IMR-90 (cell line): ENCODE results near the gene TEX261. TPM values are rescaled to one million over a fixed set of nuclear protein-coding genes. Genes with fewer than 3 reads are reported as not detected.

Experiments used
- ATAC-seq: fragments of 200-7000 bp; cut with Tn5 transposase; 2 replicates; pipeline ENCODE4 v1.9.1; 2020; ENCODE audit warnings: low read depth, mild to moderate bottlenecking, moderate library complexity
- BruUV-seq: library from RNA; stranded (reverse); fragments of 400-500 nt; replicated peaks from 2 replicates; lab custom pipeline; 2021; lab: Mats Ljungman, UMichigan
- CTCF ChIA-PET: fragments of 300-600 bp; formaldehyde crosslinking; extraction: SDS; loops from one replicate; lab custom pipeline; 2021; ENCODE audit warnings: antibody characterized with exemption; lab: Yijun Ruan, JAX
- POLR2A ChIA-PET: fragments of 300-600 bp; sonication (Branson Sonifier 250); formaldehyde crosslinking; loops from one replicate; lab custom pipeline; 2022; ENCODE audit warnings: antibody characterized with exemption; ENCODE audit not compliant: unreplicated experiment; lab: Charles Lee
- DNase-seq: peaks from one replicate; pipeline ENCODE4 v3.0.0; 2013
- H2AFZ ChIP-seq: replicated peaks from 2 replicates; pipeline ENCODE3; 2013; ENCODE audit warnings: low read length, mild to moderate bottlenecking; ENCODE audit not compliant: poor library complexity
- H2AK5ac ChIP-seq: 2 replicates; pipeline ENCODE4 v1.6.1; 2013; ENCODE audit warnings: low read depth, low read length, inconsistent platforms
- H2AK9ac ChIP-seq: replicated peaks from 2 replicates; pipeline ENCODE3; 2013; ENCODE audit warnings: mild to moderate bottlenecking, low read depth, low read length, moderate library complexity; ENCODE audit not compliant: poor library complexity
- H2BK120ac ChIP-seq: 2 replicates; pipeline ENCODE4 v1.6.1; 2013; ENCODE audit warnings: low read depth, low read length, inconsistent platforms
- H2BK15ac ChIP-seq: 3 replicates; pipeline ENCODE4 v1.6.1; 2013; ENCODE audit warnings: low read depth, low read length, inconsistent platforms
- H2BK20ac ChIP-seq: 2 replicates; pipeline ENCODE4 v1.6.1; 2013; ENCODE audit warnings: low read depth, mild to moderate bottlenecking, inconsistent platforms, low read length, moderate library complexity
- H2BK5ac ChIP-seq: 2 replicates; pipeline ENCODE4 v1.6.1; 2013; ENCODE audit warnings: mild to moderate bottlenecking, low read depth, low read length, inconsistent platforms; ENCODE audit not compliant: poor library complexity, severe bottlenecking
- H3K14ac ChIP-seq: replicated peaks from 2 replicates; pipeline ENCODE4 v1.6.1; 2013; ENCODE audit warnings: low read depth, low read length, inconsistent platforms
- H3K18ac ChIP-seq: 2 replicates; pipeline ENCODE4 v1.6.1; 2013; ENCODE audit warnings: low read depth, low read length, control low read depth
- H3K23ac ChIP-seq: 2 replicates; pipeline ENCODE4 v1.6.1; 2013; ENCODE audit warnings: low read depth, low read length, inconsistent platforms
- H3K27ac ChIP-seq: 2 replicates; pipeline ENCODE4 v1.5.1; 2013; ENCODE audit warnings: mild to moderate bottlenecking, control low read depth, low read length; ENCODE audit not compliant: insufficient read depth
- H3K27me3 ChIP-seq: 2 replicates; pipeline ENCODE4 v1.6.1; 2013; ENCODE audit warnings: low read length; ENCODE audit not compliant: control insufficient read depth, insufficient read depth
- H3K36me3 ChIP-seq: 2 replicates; pipeline ENCODE4 v1.6.1; 2013; ENCODE audit warnings: low read length, mixed read lengths; ENCODE audit not compliant: control insufficient read depth, insufficient read depth
- H3K4ac ChIP-seq: 2 replicates; pipeline ENCODE4 v1.6.1; 2013; ENCODE audit warnings: low read depth, low read length, inconsistent platforms
- H3K4me1 ChIP-seq: 2 replicates; pipeline ENCODE4 v1.6.1; 2013; ENCODE audit warnings: low read length, mixed read lengths; ENCODE audit not compliant: control insufficient read depth, insufficient read depth
- H3K4me2 ChIP-seq: 2 replicates; pipeline ENCODE4 v1.6.1; 2013; ENCODE audit warnings: low read depth, mild to moderate bottlenecking, control low read depth, low read length, moderate library complexity
- H3K4me3 ChIP-seq: 2 replicates; pipeline ENCODE4 v1.5.1; 2013; ENCODE audit warnings: low read depth, mild to moderate bottlenecking, control low read depth, low read length, moderate library complexity; ENCODE audit not compliant: insufficient read depth
- H3K56ac ChIP-seq: 2 replicates; pipeline ENCODE4 v1.6.1; 2013; ENCODE audit warnings: low read length, inconsistent platforms; ENCODE audit not compliant: insufficient read depth; ENCODE audit errors: extremely low read depth
- H3K79me1 ChIP-seq, 2 experiments: 2 replicates each; pipeline ENCODE4 v1.6.1; 2013; ENCODE audit warnings: low read length in 2 of 2, inconsistent platforms in 1 of 2, low read depth in 1 of 2
- H3K9ac ChIP-seq: 2 replicates; pipeline ENCODE4 v1.6.1; 2013; ENCODE audit warnings: low read depth, low read length, control low read depth
- H3K9me1 ChIP-seq: 2 replicates; pipeline ENCODE4 v1.6.1; 2013; ENCODE audit warnings: low read length, inconsistent platforms; ENCODE audit not compliant: insufficient read depth
- H3K9me3 ChIP-seq: 2 replicates; pipeline ENCODE4 v1.6.1; 2013; ENCODE audit warnings: low read length; ENCODE audit not compliant: control insufficient read depth, insufficient read depth
- H4K20me1 ChIP-seq: 2 replicates; pipeline ENCODE4 v1.6.1; 2013; ENCODE audit warnings: low read length, inconsistent platforms; ENCODE audit not compliant: insufficient read depth
- H4K5ac ChIP-seq: 2 replicates; pipeline ENCODE4 v1.6.1; 2013; ENCODE audit warnings: mild to moderate bottlenecking, low read depth, low read length, control low read depth
- H4K8ac ChIP-seq, 2 experiments: 2 replicates each; pipeline ENCODE4 v1.6.1; 2013; ENCODE audit warnings: low read depth in 2 of 2, low read length in 2 of 2, control low read depth in 1 of 2, inconsistent platforms in 1 of 2
- H4K91ac ChIP-seq: 2 replicates; pipeline ENCODE4 v1.6.1; 2013; ENCODE audit warnings: low read depth, low read length, inconsistent platforms; ENCODE audit not compliant: insufficient read depth
- BHLHE40 ChIP-seq: fragments of 150-350 bp; IDR thresholded peaks from 2 replicates; pipeline ENCODE4 v1.6.1; 2016; ENCODE audit warnings: mild to moderate bottlenecking, low read depth, low read length
- CEBPB ChIP-seq: IDR thresholded peaks from 2 replicates; pipeline ENCODE4 v1.6.1; 2012; ENCODE audit warnings: low read depth, low read length, improper control_type of control experiment
- CHD1 ChIP-seq: IDR thresholded peaks from 2 replicates; pipeline ENCODE4 v1.6.1; 2012; ENCODE audit warnings: low read depth, low read length, improper control_type of control experiment
- ELK1 ChIP-seq: fragments of 150-350 bp; IDR thresholded peaks from 2 replicates; pipeline ENCODE4 v1.6.1; 2016; ENCODE audit warnings: low read depth, mild to moderate bottlenecking, low read length, moderate library complexity, borderline replicate concordance
- FOS ChIP-seq: fragments of 150-350 bp; IDR thresholded peaks from 2 replicates; pipeline ENCODE4 v1.6.1; 2016; ENCODE audit warnings: low read depth, low read length
- MAFK ChIP-seq: IDR thresholded peaks from 2 replicates; pipeline ENCODE4 v1.6.1; 2012; ENCODE audit warnings: low read depth, low read length, improper control_type of control experiment
- MAZ ChIP-seq: IDR thresholded peaks from 2 replicates; pipeline ENCODE4 v1.6.1; 2012; ENCODE audit warnings: low read depth, mild to moderate bottlenecking, low read length, improper control_type of control experiment, moderate library complexity, borderline replicate concordance
- MXI1 ChIP-seq: IDR thresholded peaks from 2 replicates; pipeline ENCODE4 v1.6.1; 2012; ENCODE audit warnings: low read depth, mild to moderate bottlenecking, low read length, moderate library complexity, borderline replicate concordance
- NFE2L2 ChIP-seq: fragments of 150-350 bp; IDR thresholded peaks from 2 replicates; pipeline ENCODE4 v1.6.1; 2016; ENCODE audit warnings: low read depth, mild to moderate bottlenecking, low read length
- POLR2A ChIP-seq: IDR thresholded peaks from 2 replicates; pipeline ENCODE4 v1.6.1; 2012; ENCODE audit warnings: mild to moderate bottlenecking, low read depth, low read length
- RAD21 ChIP-seq: IDR thresholded peaks from 2 replicates; pipeline ENCODE4 v1.6.1; 2012; ENCODE audit warnings: low read length, improper control_type of control experiment
- RCOR1 ChIP-seq: IDR thresholded peaks from 2 replicates; pipeline ENCODE4 v1.6.1; 2012; ENCODE audit warnings: mild to moderate bottlenecking, low read length, improper control_type of control experiment; ENCODE audit not compliant: insufficient replicate concordance
- RFX5 ChIP-seq: IDR thresholded peaks from 2 replicates; pipeline ENCODE4 v1.8.0; 2012; ENCODE audit warnings: low read depth, mild to moderate bottlenecking, low read length, moderate library complexity
- SMC3 ChIP-seq: fragments of 150-350 bp; IDR thresholded peaks from 2 replicates; pipeline ENCODE4 v1.6.1; 2016; ENCODE audit warnings: low read depth, mild to moderate bottlenecking, antibody characterized with exemption, low read length, moderate library complexity
- WGBS, 2 experiments: methylation state at CpG; one replicate each; pipeline versions ENCODE4 v1.1.5 to v1.1.7; 2013; ENCODE audit warnings: missing lambda C conversion rate in 2 of 2; ENCODE audit not compliant: insufficient read length in 1 of 2; ENCODE audit errors: extremely low coverage in 2 of 2; 5-methylcytosine and 5-hydroxymethylcytosine counted together
- dilution Hi-C: fragments of 300-500 bp; cut with HindIII; formaldehyde crosslinking; loops from one replicate; pipeline ENCODE4 v1.14.3; 2018; ENCODE audit warnings: low sequenced_read_pairs; ENCODE audit not compliant: unreplicated experiment
- in situ Hi-C: fragments of 300-500 bp; cut with MboI; formaldehyde crosslinking; loops from 3 replicates; pipeline ENCODE4 v1.14.3; 2019; ENCODE audit warnings: low sequenced_read_pairs, inconsistent platforms, mixed read lengths
- intact Hi-C: fragments of 100-400 bp; cut with micrococcal nuclease; formaldehyde crosslinking; loops from 2 replicates; pipeline ENCODE4 v1.10.0; 2022
- polyA plus RNA-seq, 3 experiments: library from polyadenylated mRNA; depleted of rRNA; stranded (reverse); fragments of >200 nt; gene quantifications; 2 replicates each; pipeline ENCODE4 v1.2.3, GENCODE V29; 2012; ENCODE audit warnings: low replicate concordance in 1 of 3
- total RNA-seq: library from RNA; depleted of rRNA; stranded (reverse); fragments of >200 nt; gene quantifications from 2 replicates; pipeline ENCODE4 v1.2.3, GENCODE V29; 2012
- TF ChIP-seq, protein P1 (sequence below): conservative IDR thresholded peaks from 2 replicates; pipeline ENCODE4 v1.5.1; 2012; ENCODE audit warnings: mild to moderate bottlenecking, low read depth, low read length, improper control_type of control experiment
- TF ChIP-seq, protein P2 (sequence below): fragments of 150-350 bp; IDR thresholded peaks from 2 replicates; pipeline ENCODE4 v1.6.1; 2017; ENCODE audit warnings: mild to moderate bottlenecking, antibody characterized with exemption, low read length, low read depth

TEX261 gene
- total and polyA plus RNA-seq, 2 of the 4 experiments (the other 2 are of a cell fraction) = 26.3 to 69.8 TPM

- no peak overlapping the region for H2BK120ac ChIP-seq
- no peak overlapping the region for H3K18ac ChIP-seq
- TF ChIP-seq FOS (no peak), MAFK (no peak), SMC3 (no peak), BHLHE40 (no peak), CHD1 (no peak), RAD21 (no peak), RCOR1 (no peak), MAZ (no peak), MXI1 (no peak), NFE2L2 (no peak), RFX5 (no peak), POLR2A (no peak), ELK1 (no peak), CEBPB (no peak)
- TF ChIP-seq, protein P1, sequence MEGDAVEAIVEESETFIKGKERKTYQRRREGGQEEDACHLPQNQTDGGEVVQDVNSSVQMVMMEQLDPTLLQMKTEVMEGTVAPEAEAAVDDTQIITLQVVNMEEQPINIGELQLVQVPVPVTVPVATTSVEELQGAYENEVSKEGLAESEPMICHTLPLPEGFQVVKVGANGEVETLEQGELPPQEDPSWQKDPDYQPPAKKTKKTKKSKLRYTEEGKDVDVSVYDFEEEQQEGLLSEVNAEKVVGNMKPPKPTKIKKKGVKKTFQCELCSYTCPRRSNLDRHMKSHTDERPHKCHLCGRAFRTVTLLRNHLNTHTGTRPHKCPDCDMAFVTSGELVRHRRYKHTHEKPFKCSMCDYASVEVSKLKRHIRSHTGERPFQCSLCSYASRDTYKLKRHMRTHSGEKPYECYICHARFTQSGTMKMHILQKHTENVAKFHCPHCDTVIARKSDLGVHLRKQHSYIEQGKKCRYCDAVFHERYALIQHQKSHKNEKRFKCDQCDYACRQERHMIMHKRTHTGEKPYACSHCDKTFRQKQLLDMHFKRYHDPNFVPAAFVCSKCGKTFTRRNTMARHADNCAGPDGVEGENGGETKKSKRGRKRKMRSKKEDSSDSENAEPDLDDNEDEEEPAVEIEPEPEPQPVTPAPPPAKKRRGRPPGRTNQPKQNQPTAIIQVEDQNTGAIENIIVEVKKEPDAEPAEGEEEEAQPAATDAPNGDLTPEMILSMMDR = no peak
- TF ChIP-seq, protein P2, sequence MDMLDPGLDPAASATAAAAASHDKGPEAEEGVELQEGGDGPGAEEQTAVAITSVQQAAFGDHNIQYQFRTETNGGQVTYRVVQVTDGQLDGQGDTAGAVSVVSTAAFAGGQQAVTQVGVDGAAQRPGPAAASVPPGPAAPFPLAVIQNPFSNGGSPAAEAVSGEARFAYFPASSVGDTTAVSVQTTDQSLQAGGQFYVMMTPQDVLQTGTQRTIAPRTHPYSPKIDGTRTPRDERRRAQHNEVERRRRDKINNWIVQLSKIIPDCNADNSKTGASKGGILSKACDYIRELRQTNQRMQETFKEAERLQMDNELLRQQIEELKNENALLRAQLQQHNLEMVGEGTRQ = no peak
- no peak overlapping the region for H2BK15ac ChIP-seq
- H3K23ac ChIP-seq = no peak overlapping the region
- H2AK9ac ChIP-seq = no peak overlapping the region
- H2BK20ac ChIP-seq = no peak overlapping the region
- no peak overlapping the region for H3K9ac ChIP-seq
- peaks cover 2% of the 10 kb centered on the region; the same call in 1 of the 2 replicates for H3K4me1 ChIP-seq
- no peak overlapping the region for H3K4me2 ChIP-seq
- no peak overlapping the region for H3K4me3 ChIP-seq
- ATAC-seq (no peak), DNase-seq (no peak)
- H2BK5ac ChIP-seq = no peak overlapping the region
- peaks cover 5% of the 10 kb centered on the region; the same call in 1 of the 2 replicates for H4K20me1 ChIP-seq
- no peak overlapping the region for H3K4ac ChIP-seq
- in situ Hi-C loops (loop anchor here (10.0 kb wide), 1 partner anchor 688 kb away; the partner anchor contains the start of gene SNRPG), dilution Hi-C loops (no loop called here), intact Hi-C loops (no loop called here)
- H2AK5ac ChIP-seq = no peak overlapping the region
- no peaks in the 10 kb centered on the region for H3K9me3 ChIP-seq
- no peak overlapping the region for H2AFZ ChIP-seq
- 0 out of 2 replicates have a peak, but pooled peaks cover 4% of the 10 kb centered on the region for H3K9me1 ChIP-seq
- no peak overlapping the region for H3K56ac ChIP-seq
- no peak overlapping the region for H4K8ac ChIP-seq
- no peaks in the 10 kb centered on the region; a peak in 1 of 4 replicates for H3K79me1 ChIP-seq
- H3K27me3 ChIP-seq = no peaks in the 10 kb centered on the region
- no peak overlapping the region for H4K5ac ChIP-seq
- ChIA-PET POLR2A (no interaction called here), CTCF (no interaction called here)
- no peak overlapping the region for H3K27ac ChIP-seq
- H3K36me3 ChIP-seq = peaks cover 18% of the 10 kb centered on the region
- 100% methylated on average over 3 of the region's 3 CpGs; no CpG with 5 or more reads in 1 of the 2 experiments for WGBS, 2 experiments
- no peak overlapping the region for H4K91ac ChIP-seq
- BruUV-seq = no TSS peak
- H3K14ac ChIP-seq = no peak overlapping the region
These were observed 11.7 kb downstream of the TEX261 start for GRCh38 chr2:70982971-70983370.
